Thoracic aorta (tissue), 2 donors: ENCODE data around the gene ADARB2. TPM values are rescaled to one million over a fixed set of nuclear protein-coding genes. Genes with fewer than 3 reads are reported as not detected.

ENCODE experiments used
- ATAC-seq: fragments of 150-250 bp; one replicate; pipeline ENCODE4 v1.8.0; 2017; ENCODE audit warnings: low read depth; ENCODE audit not compliant: insufficient number of reproducible peaks, low FRiP score
- DNase-seq: peaks from one replicate; pipeline ENCODE4 v3.0.0-alpha.2; 2020; ENCODE audit warnings: low spot score
- H3K27ac ChIP-seq, 2 donors: fragments of 200-600 bp; sonication (generic); 1 replicate in 1 of 2; 2 replicates in 1 of 2; pipeline ENCODE4 v1.5.1; 2016; ENCODE audit warnings: mild to moderate bottlenecking in 2 of 2, moderate library complexity in 2 of 2
- H3K27me3 ChIP-seq: fragments of 200-600 bp; sonication (generic); replicated peaks from 2 replicates; pipeline ENCODE4 v1.6.0; 2016; ENCODE audit warnings: mild to moderate bottlenecking; ENCODE audit not compliant: insufficient read depth
- H3K36me3 ChIP-seq: fragments of 200-600 bp; sonication (generic); one replicate; pipeline ENCODE4 v1.5.1; 2016
- H3K4me1 ChIP-seq, 2 donors: fragments of 200-600 bp; sonication (generic); 1 replicate in 1 of 2; 2 replicates in 1 of 2; pipeline versions ENCODE4 v1.5.1 to v1.6.0; 2016; ENCODE audit warnings: low read depth in 2 of 2, mild to moderate bottlenecking in 1 of 2; ENCODE audit not compliant: control insufficient read depth in 1 of 2
- H3K4me3 ChIP-seq: fragments of 200-600 bp; sonication (generic); 2 replicates; pipeline ENCODE4 v1.5.1; 2016; ENCODE audit warnings: mild to moderate bottlenecking
- H3K9me3 ChIP-seq: fragments of 200-600 bp; sonication (generic); 2 replicates; pipeline ENCODE4 v1.5.1; 2016
- total RNA-seq, 2 donors: library from RNA; depleted of rRNA; stranded (reverse); fragments of >200 nt; gene quantifications; one replicate each; pipeline versions ENCODE4 v1.1.0 to v1.2.3, GENCODE V29; 2016
- TF ChIP-seq, protein P1 (sequence below): fragments of 200-600 bp; sonication (generic); IDR thresholded peaks from one replicate; pipeline ENCODE4 v1.5.1; 2019; ENCODE audit warnings: antibody characterized with exemption

Gene ADARB2
- total RNA-seq, 2 donors from 2014 or later = 0.71 to 3.1 TPM

DNA sequence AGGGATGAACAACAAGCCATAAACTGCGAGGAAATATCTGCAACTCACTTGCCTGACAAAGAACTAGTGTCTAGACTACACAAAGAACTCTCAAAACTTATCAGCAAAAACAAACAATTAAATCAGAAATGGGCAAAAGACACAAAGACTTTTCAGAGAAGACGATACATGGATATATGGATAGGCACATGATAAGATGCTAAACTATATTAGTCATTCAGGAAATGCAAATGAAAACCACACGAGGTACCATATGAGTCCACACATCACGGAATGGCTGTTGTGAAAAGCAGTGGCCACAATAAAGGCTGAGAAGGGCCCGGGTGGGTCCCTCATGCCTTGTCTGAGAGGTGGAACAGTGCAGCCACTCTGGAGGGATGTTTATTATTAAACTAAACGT, 413.4 kb downstream of the ADARB2 start:
- H3K36me3 ChIP-seq = no peaks in the 10 kb centered on the region
- H3K27ac ChIP-seq = no peak overlapping the region
- no peaks in the 10 kb centered on the region for H3K9me3 ChIP-seq
- no peak for ATAC-seq
- TF ChIP-seq, protein P1, sequence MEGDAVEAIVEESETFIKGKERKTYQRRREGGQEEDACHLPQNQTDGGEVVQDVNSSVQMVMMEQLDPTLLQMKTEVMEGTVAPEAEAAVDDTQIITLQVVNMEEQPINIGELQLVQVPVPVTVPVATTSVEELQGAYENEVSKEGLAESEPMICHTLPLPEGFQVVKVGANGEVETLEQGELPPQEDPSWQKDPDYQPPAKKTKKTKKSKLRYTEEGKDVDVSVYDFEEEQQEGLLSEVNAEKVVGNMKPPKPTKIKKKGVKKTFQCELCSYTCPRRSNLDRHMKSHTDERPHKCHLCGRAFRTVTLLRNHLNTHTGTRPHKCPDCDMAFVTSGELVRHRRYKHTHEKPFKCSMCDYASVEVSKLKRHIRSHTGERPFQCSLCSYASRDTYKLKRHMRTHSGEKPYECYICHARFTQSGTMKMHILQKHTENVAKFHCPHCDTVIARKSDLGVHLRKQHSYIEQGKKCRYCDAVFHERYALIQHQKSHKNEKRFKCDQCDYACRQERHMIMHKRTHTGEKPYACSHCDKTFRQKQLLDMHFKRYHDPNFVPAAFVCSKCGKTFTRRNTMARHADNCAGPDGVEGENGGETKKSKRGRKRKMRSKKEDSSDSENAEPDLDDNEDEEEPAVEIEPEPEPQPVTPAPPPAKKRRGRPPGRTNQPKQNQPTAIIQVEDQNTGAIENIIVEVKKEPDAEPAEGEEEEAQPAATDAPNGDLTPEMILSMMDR = no peak
- H3K4me1 ChIP-seq = no peaks in the 10 kb centered on the region
- H3K4me3 ChIP-seq = no peak overlapping the region
- no peak for DNase-seq
- no peaks in the 10 kb centered on the region for H3K27me3 ChIP-seq

DNA sequence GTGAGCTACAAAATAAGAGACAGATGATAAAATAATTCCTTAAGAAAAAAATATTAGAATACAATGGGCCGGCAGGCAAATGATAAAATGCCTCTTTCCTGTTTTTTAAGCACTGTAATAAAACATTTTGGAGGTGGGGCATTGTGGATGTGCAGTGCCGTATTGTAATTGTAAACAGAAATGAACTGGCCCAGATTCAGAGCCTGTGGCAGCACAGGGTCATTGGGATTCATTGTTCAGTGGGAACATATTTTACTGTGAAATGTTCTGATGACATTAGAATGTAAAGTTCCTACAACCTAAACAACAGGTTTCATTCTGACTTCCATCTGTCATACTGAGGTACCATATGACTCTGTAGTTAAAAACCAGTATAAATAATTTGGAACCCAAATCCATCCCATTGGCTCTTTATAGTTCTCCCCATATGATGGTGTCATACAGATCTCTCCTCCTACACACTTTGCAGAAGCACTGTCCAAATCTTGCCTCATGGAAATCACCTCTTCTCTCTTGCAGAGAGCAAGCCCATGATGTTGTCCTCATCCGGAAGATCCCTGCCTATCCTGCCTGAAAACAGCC, 416.5 kb downstream of the ADARB2 start:
- H3K4me3 ChIP-seq = no peak overlapping the region
- no peak overlapping the region for H3K27ac ChIP-seq
- TF ChIP-seq, protein P1 = no peak
- no peaks in the 10 kb centered on the region for H3K36me3 ChIP-seq
- ATAC-seq (no peak), DNase-seq (no peak)
- peaks cover 0 to 12% of the 10 kb centered on the region in 2 donors for H3K4me1 ChIP-seq
- no peaks in the 10 kb centered on the region for H3K27me3 ChIP-seq
- H3K9me3 ChIP-seq = no peaks in the 10 kb centered on the region

GRCh38 chr10:1316809-1317143, 420.5 kb downstream of the ADARB2 start:
- Histone ChIP-seq H3K36me3 (no peaks in the 10 kb centered on the region), H3K9me3 (no peaks in the 10 kb centered on the region), H3K27me3 (no peaks in the 10 kb centered on the region), H3K27ac (peak overlapping the region in 1 of 2 donors; percentile 21), H3K4me3 (no peak overlapping the region), H3K4me1 (peaks cover 0 to 13% of the 10 kb centered on the region in 2 donors)
- TF ChIP-seq, protein P1 = no peak
- DNase-seq (no peak), ATAC-seq (no peak)

- DNase-seq (no peak), ATAC-seq (no peak)
- peaks cover 0 to 13% of the 10 kb centered on the region in 2 donors for H3K4me1 ChIP-seq
Measured at GRCh38 chr10:1316121-1316808, 421.1 kb downstream of the ADARB2 start.

GRCh38 chr10:1315178-1315577, 422.1 kb downstream of the ADARB2 start:
- no peak overlapping the region for H3K4me3 ChIP-seq
- TF ChIP-seq, protein P1 = no peak
- H3K27me3 ChIP-seq = no peaks in the 10 kb centered on the region
- no peaks in the 10 kb centered on the region for H3K9me3 ChIP-seq
- ATAC-seq (no peak), DNase-seq (no peak)
- H3K27ac ChIP-seq = no peak overlapping the region
- no peaks in the 10 kb centered on the region for H3K36me3 ChIP-seq
- peaks cover 0 to 17% of the 10 kb centered on the region in 2 donors for H3K4me1 ChIP-seq

More at GRCh38 chr10:1316121-1316808, 421.1 kb downstream of the ADARB2 start:
- H3K27ac ChIP-seq = peak overlapping the region in 1 of 2 donors; percentile 21
- H3K9me3 ChIP-seq = no peaks in the 10 kb centered on the region
- H3K36me3 ChIP-seq = no peaks in the 10 kb centered on the region
- no peaks in the 10 kb centered on the region for H3K27me3 ChIP-seq
- TF ChIP-seq, protein P1 = no peak
- H3K4me3 ChIP-seq = no peak overlapping the region
